SK-N-SH (cell line): ENCODE data around the gene SFN.

ENCODE experiments used
- CHD2 ChIP-seq: fragments of 150-350 bp; IDR thresholded peaks from 2 replicates; pipeline ENCODE4 v1.6.1; 2018; ENCODE audit warnings: low read length; ENCODE audit not compliant: partially characterized antibody
- EP300 ChIP-seq, 2 experiments: IDR thresholded peaks; 2 replicates each; pipeline versions ENCODE4 v1.4.0 to v1.6.1; 2012; ENCODE audit warnings: borderline replicate concordance in 1 of 2, low read depth in 1 of 2, low read length in 1 of 2
- EZH2phosphoT487 ChIP-seq: fragments of 200-600 bp; sonication (generic); IDR thresholded peaks from 2 replicates; pipeline ENCODE4 v1.6.1; 2017; ENCODE audit warnings: low read depth, mixed run types, mild to moderate bottlenecking, antibody characterized with exemption, moderate library complexity, borderline replicate concordance
- POLR2AphosphoS5 ChIP-seq: IDR thresholded peaks from 2 replicates; pipeline ENCODE4 v1.6.1; 2012; ENCODE audit warnings: low read depth, low read length
- RAD21 ChIP-seq: IDR thresholded peaks from 2 replicates; pipeline ENCODE4 v1.6.1; 2012; ENCODE audit warnings: mild to moderate bottlenecking, low read length
- SIN3A ChIP-seq: IDR thresholded peaks from 2 replicates; pipeline ENCODE4 v1.6.1; 2012; ENCODE audit warnings: low read depth, mild to moderate bottlenecking, low read length, moderate library complexity, borderline replicate concordance
- TAF1 ChIP-seq: IDR thresholded peaks from 2 replicates; pipeline ENCODE4 v1.6.1; 2012; ENCODE audit warnings: low read depth, mild to moderate bottlenecking, low read length, moderate library complexity, borderline replicate concordance
- YY1 ChIP-seq: IDR thresholded peaks from 2 replicates; pipeline ENCODE4 v1.4.0; 2012; ENCODE audit warnings: low read depth, mild to moderate bottlenecking
- TF ChIP-seq, protein P1 (sequence below): fragments of 200-600 bp; sonication (generic); IDR thresholded peaks from 2 replicates; pipeline ENCODE4 v1.6.1; 2017; ENCODE audit warnings: antibody characterized with exemption, mild to moderate bottlenecking, moderate library complexity
- TF ChIP-seq, protein P2 (sequence below): IDR thresholded peaks from 2 replicates; pipeline ENCODE4; 2012

DNA sequence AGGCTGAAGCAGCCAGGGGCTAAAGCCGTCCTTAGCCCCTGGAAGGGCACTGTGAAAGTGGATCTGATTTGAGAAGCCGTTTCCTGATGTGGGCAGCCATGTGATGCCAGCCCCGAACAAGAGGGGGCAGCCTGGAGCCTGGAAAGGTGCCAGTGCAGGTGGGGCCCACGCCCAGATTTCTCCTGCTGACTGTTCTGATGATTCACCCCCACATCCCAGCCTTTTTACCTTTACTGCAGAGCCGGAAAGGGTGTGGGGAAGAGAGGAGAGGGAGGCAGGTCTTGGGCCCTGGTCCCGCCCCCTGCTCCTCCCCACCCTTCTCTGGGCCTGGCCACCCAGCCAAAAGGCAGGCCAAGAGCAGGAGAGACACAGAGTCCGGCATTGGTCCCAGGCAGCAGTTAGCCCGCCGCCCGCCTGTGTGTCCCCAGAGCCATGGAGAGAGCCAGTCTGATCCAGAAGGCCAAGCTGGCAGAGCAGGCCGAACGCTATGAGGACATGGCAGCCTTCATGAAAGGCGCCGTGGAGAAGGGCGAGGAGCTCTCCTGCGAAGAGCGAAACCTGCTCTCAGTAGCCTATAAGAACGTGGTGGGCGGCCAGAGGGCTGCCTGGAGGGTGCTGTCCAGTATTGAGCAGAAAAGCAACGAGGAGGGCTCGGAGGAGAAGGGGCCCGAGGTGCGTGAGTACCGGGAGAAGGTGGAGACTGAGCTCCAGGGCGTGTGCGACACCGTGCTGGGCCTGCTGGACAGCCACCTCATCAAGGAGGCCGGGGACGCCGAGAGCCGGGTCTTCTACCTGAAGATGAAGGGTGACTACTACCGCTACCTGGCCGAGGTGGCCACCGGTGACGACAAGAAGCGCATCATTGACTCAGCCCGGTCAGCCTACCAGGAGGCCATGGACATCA, at the start of gene SFN:
- no peak for TF ChIP-seq CHD2
- no peak for TF ChIP-seq EZH2phosphoT487
- no peak for TF ChIP-seq YY1
- TF ChIP-seq, protein P1, sequence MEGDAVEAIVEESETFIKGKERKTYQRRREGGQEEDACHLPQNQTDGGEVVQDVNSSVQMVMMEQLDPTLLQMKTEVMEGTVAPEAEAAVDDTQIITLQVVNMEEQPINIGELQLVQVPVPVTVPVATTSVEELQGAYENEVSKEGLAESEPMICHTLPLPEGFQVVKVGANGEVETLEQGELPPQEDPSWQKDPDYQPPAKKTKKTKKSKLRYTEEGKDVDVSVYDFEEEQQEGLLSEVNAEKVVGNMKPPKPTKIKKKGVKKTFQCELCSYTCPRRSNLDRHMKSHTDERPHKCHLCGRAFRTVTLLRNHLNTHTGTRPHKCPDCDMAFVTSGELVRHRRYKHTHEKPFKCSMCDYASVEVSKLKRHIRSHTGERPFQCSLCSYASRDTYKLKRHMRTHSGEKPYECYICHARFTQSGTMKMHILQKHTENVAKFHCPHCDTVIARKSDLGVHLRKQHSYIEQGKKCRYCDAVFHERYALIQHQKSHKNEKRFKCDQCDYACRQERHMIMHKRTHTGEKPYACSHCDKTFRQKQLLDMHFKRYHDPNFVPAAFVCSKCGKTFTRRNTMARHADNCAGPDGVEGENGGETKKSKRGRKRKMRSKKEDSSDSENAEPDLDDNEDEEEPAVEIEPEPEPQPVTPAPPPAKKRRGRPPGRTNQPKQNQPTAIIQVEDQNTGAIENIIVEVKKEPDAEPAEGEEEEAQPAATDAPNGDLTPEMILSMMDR = peak; percentile 41; the same call in 1 of the 2 replicates
- TF ChIP-seq TAF1 = no peak
- TF ChIP-seq SIN3A = no peak
- TF ChIP-seq, protein P2, sequence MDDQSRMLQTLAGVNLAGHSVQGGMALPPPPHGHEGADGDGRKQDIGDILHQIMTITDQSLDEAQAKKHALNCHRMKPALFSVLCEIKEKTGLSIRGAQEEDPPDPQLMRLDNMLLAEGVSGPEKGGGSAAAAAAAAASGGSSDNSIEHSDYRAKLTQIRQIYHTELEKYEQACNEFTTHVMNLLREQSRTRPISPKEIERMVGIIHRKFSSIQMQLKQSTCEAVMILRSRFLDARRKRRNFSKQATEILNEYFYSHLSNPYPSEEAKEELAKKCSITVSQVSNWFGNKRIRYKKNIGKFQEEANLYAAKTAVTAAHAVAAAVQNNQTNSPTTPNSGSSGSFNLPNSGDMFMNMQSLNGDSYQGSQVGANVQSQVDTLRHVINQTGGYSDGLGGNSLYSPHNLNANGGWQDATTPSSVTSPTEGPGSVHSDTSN = no peak
- TF ChIP-seq POLR2AphosphoS5 = no peak
- no peak for TF ChIP-seq RAD21
- no peak for TF ChIP-seq EP300 (IDR thresholded peaks at IDR 0.05; ENCODE audit: borderline replicate concordance in 1 of 2, low read depth in 1 of 2, low read length in 1 of 2)
